Embryonic facial prominence (tissue), 1 donor: Measurements from ENCODE around the gene BAIAP3.
"Not testable (repeated sequence)": the region's sequence is repeated elsewhere in the genome, so short reads cannot be mapped to it uniquely, and the experiment has no call there.

Source experiments
- DNase-seq: peaks from one replicate; pipeline ENCODE4 v3.0.0-alpha.2; 2016; ENCODE audit errors: extremely low spot score

Gene BAIAP3

GRCh38 chr16:1316033-1316405 lies 17.4 kb upstream of the BAIAP3 start:
- DNase-seq = no peak

- no peak for DNase-seq
Measured at GRCh38 chr16:1317479-1318267, 15.8 kb upstream of the BAIAP3 start.

- DNase-seq = no peak
Measured at GRCh38 chr16:1318268-1318545, 15.2 kb upstream of the BAIAP3 start.

- no peak for DNase-seq
Measured at GRCh38 chr16:1319041-1319440, 14.4 kb upstream of the BAIAP3 start.

GRCh38 chr16:1320097-1320496 lies 13.3 kb upstream of the BAIAP3 start:
- no peak for DNase-seq

- no peak for DNase-seq
Measured at GRCh38 chr16:1320658-1321240, 12.7 kb upstream of the BAIAP3 start.

- no peak for DNase-seq
Measured at GRCh38 chr16:1322407-1322806, 11.0 kb upstream of the BAIAP3 start.

- no peak for DNase-seq
Measured at GRCh38 chr16:1323296-1324239, 9.9 kb upstream of the BAIAP3 start.

GRCh38 chr16:1324286-1324826 lies 9.1 kb upstream of the BAIAP3 start:
- DNase-seq = no peak

GRCh38 chr16:1325261-1325660 lies 8.2 kb upstream of the BAIAP3 start:
- no peak for DNase-seq

- no peak for DNase-seq
Measured at GRCh38 chr16:1325673-1326371, 7.6 kb upstream of the BAIAP3 start.

- DNase-seq = no peak
Measured at GRCh38 chr16:1326391-1326790, 7.1 kb upstream of the BAIAP3 start.

- DNase-seq = no peak
Measured at GRCh38 chr16:1326946-1327618, 6.4 kb upstream of the BAIAP3 start.

- no peak for DNase-seq
Measured at GRCh38 chr16:1327619-1327947, 5.9 kb upstream of the BAIAP3 start.

GRCh38 chr16:1328136-1328535 lies 5.3 kb upstream of the BAIAP3 start:
- DNase-seq = not testable (repeated sequence)

GRCh38 chr16:1328961-1329360 lies 4.5 kb upstream of the BAIAP3 start:
- DNase-seq = not testable (repeated sequence)

GRCh38 chr16:1330260-1330914 lies 3.1 kb upstream of the BAIAP3 start:
- DNase-seq = no peak

GRCh38 chr16:1330931-1331711 lies 2.3 kb upstream of the BAIAP3 start:
- no peak for DNase-seq

GRCh38 chr16:1331712-1332617 lies 1.5 kb upstream of the BAIAP3 start:
- DNase-seq = peak; percentile 41
